GM19193 (cell line): ENCODE measurements around the gene NAALADL2.

Experiments used
- POLR2A ChIP-seq: IDR thresholded peaks from 4 replicates; pipeline ENCODE4 v1.6.1; 2011; ENCODE audit not compliant: insufficient read depth, insufficient read length; ENCODE audit errors: extremely low read depth

Gene NAALADL2

GRCh38 chr3:175837962-175838361 lies 978.8 kb downstream of the NAALADL2 start:
- no peak for TF ChIP-seq POLR2A

DNA sequence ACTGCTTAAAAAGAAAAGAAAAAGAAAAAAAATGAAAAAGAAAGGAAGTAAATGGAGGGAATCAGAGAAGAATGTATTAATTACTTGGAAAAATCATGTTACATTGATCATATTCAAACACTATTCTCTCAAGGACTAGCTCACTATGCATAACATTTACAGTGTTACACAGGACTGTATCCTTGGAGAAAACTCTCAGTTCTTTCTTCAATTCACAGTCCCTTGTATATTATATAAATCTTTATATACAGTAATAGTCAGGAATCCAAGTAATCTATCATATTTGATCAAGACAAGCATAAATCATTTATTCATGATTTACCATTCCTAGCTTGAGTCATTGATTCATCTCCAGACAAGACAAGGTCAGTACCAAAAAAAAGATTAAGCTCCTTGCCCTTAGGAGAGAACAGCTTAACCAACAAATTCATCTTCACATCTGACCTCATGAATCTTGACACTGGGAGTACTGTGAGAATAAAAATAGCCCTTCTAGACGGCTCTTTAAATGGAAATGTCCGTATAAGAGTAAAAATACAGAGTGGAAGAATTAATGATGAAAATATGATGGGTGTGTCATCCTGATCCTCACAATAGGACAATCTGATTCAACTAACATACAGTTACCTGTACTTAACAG lies 980.4 kb downstream of the NAALADL2 start:
- TF ChIP-seq POLR2A: no peak

DNA sequence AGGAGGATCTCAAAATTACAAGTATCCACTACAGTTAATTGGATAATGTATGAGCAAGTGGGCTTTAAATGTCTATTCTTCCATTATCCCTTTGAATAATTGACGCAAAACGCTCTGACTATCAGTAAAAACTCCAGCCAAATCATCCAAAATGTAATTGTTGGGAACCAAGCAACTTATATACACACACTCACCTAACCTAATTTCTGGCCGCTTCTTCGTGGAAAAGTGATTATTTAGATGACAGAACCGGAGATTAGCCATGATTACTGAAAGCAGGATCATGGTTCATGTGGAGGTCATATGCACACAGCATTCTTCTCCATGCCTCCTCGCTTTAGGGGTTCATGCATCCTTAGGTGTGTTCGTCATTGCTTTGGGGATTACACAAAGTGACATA lies 992.4 kb downstream of the NAALADL2 start:
- TF ChIP-seq POLR2A: no peak

- TF ChIP-seq POLR2A: no peak
Measured at GRCh38 chr3:175852560-175852959, 993.4 kb downstream of the NAALADL2 start.

DNA sequence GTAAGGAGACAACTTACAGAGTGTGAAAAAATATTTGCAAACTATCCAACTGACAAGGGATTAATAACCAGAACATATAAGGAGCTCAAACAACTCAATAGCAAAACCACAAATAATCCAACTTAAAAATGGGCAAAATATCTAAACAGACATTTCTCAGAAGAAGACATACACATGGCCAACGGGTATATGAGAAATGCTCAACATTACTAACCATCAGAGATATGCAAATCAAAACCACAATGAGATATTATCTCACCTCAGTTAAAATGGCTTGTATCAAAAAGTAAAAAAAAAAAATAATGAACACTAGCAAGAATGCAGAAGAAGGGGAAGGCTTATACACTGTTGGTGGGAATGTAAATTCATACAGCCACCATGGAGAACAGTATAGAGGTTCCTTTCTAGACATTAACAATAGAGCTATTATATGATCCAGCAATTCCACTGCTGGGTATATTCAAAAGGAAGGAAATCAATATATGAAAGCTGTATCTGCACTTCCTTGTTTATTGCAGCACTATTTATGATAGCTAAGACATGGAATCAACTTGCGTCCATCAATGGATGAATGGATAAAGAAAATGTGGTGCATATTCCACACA lies 998.6 kb downstream of the NAALADL2 start:
- TF ChIP-seq POLR2A: no peak
